PC-3 (cell line): ENCODE data around the gene SPATA46. TPM values are rescaled to one million over a fixed set of nuclear protein-coding genes. Genes with fewer than 3 reads are reported as not detected.

Source experiments
- ATAC-seq: fragments of 200-7000 bp; cut with Tn5 transposase; 2 replicates; pipeline ENCODE4 v1.9.1; 2020; ENCODE audit warnings: mild to moderate bottlenecking, moderate library complexity
- BruUV-seq: library from RNA; stranded (reverse); fragments of 400-500 nt; replicated peaks from 2 replicates; lab custom pipeline; 2021; lab: Mats Ljungman, UMichigan
- CTCF ChIA-PET: fragments of 300-600 bp; sonication (Branson Sonifier 250); formaldehyde crosslinking; loops from one replicate; lab custom pipeline; 2022; ENCODE audit warnings: antibody characterized with exemption; lab: Charles Lee
- POLR2A ChIA-PET: fragments of 300-600 bp; sonication (Branson Sonifier 250); formaldehyde crosslinking; loops from one replicate; lab custom pipeline; 2022; ENCODE audit warnings: antibody characterized with exemption; ENCODE audit not compliant: unreplicated experiment; lab: Charles Lee
- DNase-seq: peaks from one replicate; pipeline ENCODE4 v3.0.0-alpha.2; 2015
- H2AFZ ChIP-seq: fragments of 300-600 bp; sonication (generic); 2 replicates; pipeline ENCODE4 v1.6.0; 2016; ENCODE audit warnings: antibody characterized with exemption, low read length
- H3F3A ChIP-seq: fragments of 300-600 bp; sonication (generic); one replicate; pipeline ENCODE4 v1.6.0; 2017; ENCODE audit warnings: antibody characterized with exemption, low read length, control low read depth, mild to moderate bottlenecking; ENCODE audit not compliant: unreplicated experiment
- H3K27ac ChIP-seq: fragments of 300-600 bp; sonication (generic); 2 replicates; pipeline ENCODE4 v1.5.1; 2016; ENCODE audit warnings: mild to moderate bottlenecking, low read length
- H3K27me3 ChIP-seq: fragments of 300-600 bp; sonication (generic); 2 replicates; pipeline ENCODE4 v1.6.1; 2016; ENCODE audit warnings: low read length, mixed read lengths
- H3K36me3 ChIP-seq: fragments of 300-600 bp; sonication (generic); 2 replicates; pipeline ENCODE4 v1.6.1; 2016; ENCODE audit warnings: low read depth, mixed run types, low read length, mixed read lengths
- H3K4me1 ChIP-seq: fragments of 300-600 bp; sonication (generic); 2 replicates; pipeline ENCODE4 v1.5.1; 2016; ENCODE audit warnings: low read length; ENCODE audit not compliant: insufficient read depth
- H3K4me2 ChIP-seq: fragments of 300-600 bp; sonication (generic); 2 replicates; pipeline ENCODE4 v1.6.0; 2016; ENCODE audit warnings: low read length
- H3K4me3 ChIP-seq: fragments of 300-600 bp; sonication (generic); 2 replicates; pipeline ENCODE4 v1.5.1; 2016; ENCODE audit warnings: mild to moderate bottlenecking, low read length, mixed read lengths
- H3K79me2 ChIP-seq: fragments of 300-600 bp; sonication (generic); 2 replicates; pipeline ENCODE4 v1.6.1; 2017; ENCODE audit warnings: low read length, mixed read lengths
- H3K9ac ChIP-seq: fragments of 300-600 bp; sonication (generic); 2 replicates; pipeline ENCODE4 v1.6.0; 2016; ENCODE audit warnings: mild to moderate bottlenecking, low read length
- H3K9me2 ChIP-seq: fragments of 300-600 bp; sonication (generic); replicated peaks from 2 replicates; pipeline ENCODE4 v1.6.1; 2016; ENCODE audit warnings: mixed run types, low read length, mixed read lengths
- H3K9me3 ChIP-seq: fragments of 300-600 bp; sonication (generic); 2 replicates; pipeline ENCODE4 v1.6.1; 2016; ENCODE audit warnings: low read length, mixed read lengths
- H4K20me1 ChIP-seq: fragments of 300-600 bp; sonication (generic); 2 replicates; pipeline ENCODE4 v1.6.1; 2016; ENCODE audit warnings: low read length, mixed read lengths
- CTCF ChIP-seq: fragments of 300-600 bp; sonication (generic); conservative IDR thresholded peaks from 2 replicates; pipeline ENCODE4 v1.5.1; 2017; ENCODE audit warnings: antibody characterized with exemption, low read depth, mild to moderate bottlenecking, low read length
- EZH2 ChIP-seq: fragments of 300-600 bp; sonication (generic); IDR thresholded peaks from one replicate; pipeline ENCODE4 v1.6.1; 2017; ENCODE audit warnings: antibody characterized with exemption, mild to moderate bottlenecking, low read length; ENCODE audit not compliant: unreplicated experiment
- EZH2phosphoT487 ChIP-seq: fragments of 300-600 bp; sonication (generic); IDR thresholded peaks from 2 replicates; pipeline ENCODE4 v1.6.1; 2018; ENCODE audit warnings: mild to moderate bottlenecking, antibody characterized with exemption, low read length, borderline replicate concordance
- intact Hi-C: fragments of 100-400 bp; cut with micrococcal nuclease; formaldehyde crosslinking; loops from 2 replicates; pipeline ENCODE4 v1.9.0; 2023
- total RNA-seq: library from RNA; depleted of rRNA; stranded (reverse); fragments of >200 nt; gene quantifications from 2 replicates; pipeline ENCODE4 v1.2.3, GENCODE V29; 2014

SPATA46 gene
- total RNA-seq, 1 experiment from 2014 or later = not detected

GRCh38 chr1:162400790-162401355 is 24.2 kb upstream of the SPATA46 start:
- Histone ChIP-seq H3K9ac (no peak overlapping the region), H3K9me2 (no peaks in the 10 kb centered on the region), H3K27ac (no peak overlapping the region), H3K4me1 (peaks cover 14% of the 10 kb centered on the region), H3K27me3 (no peaks in the 10 kb centered on the region), H3K9me3 (no peaks in the 10 kb centered on the region), H3K4me2 (no peak overlapping the region), H3K79me2 (no peaks in the 10 kb centered on the region), H4K20me1 (no peaks in the 10 kb centered on the region), H3K4me3 (no peak overlapping the region), H3K36me3 (no peaks in the 10 kb centered on the region), H3F3A (no peaks in the 10 kb centered on the region), H2AFZ (no peak overlapping the region)
- ChIA-PET CTCF (no interaction called here), POLR2A (no interaction called here)
- TF ChIP-seq EZH2phosphoT487 = no peak
- TF ChIP-seq EZH2 = no peak
- no peak for TF ChIP-seq CTCF
- ATAC-seq = no peak
- no TSS peak for BruUV-seq
- no peak for DNase-seq
- intact Hi-C loops = no loop called here

- DNase-seq (no peak), ATAC-seq (no peak)
- no peak overlapping the region for H3K4me3 ChIP-seq
- no peaks in the 10 kb centered on the region for H3K27me3 ChIP-seq
- H3K79me2 ChIP-seq = no peaks in the 10 kb centered on the region
- H3K9me2 ChIP-seq = no peaks in the 10 kb centered on the region
- ChIA-PET CTCF (no interaction called here), POLR2A (no interaction called here)
- intact Hi-C loops = loop anchor here (10.0 kb wide), 2 partner anchors 226 to 634 kb away; partner anchors contain the start of gene ATF6
- H2AFZ ChIP-seq = no peak overlapping the region
- no peaks in the 10 kb centered on the region for H3K4me1 ChIP-seq
- H3F3A ChIP-seq = no peaks in the 10 kb centered on the region
- no peaks in the 10 kb centered on the region for H4K20me1 ChIP-seq
- H3K9me3 ChIP-seq = no peaks in the 10 kb centered on the region
- BruUV-seq = no TSS peak
- no peak for TF ChIP-seq EZH2phosphoT487
- TF ChIP-seq EZH2 = no peak
- no peak for TF ChIP-seq CTCF
- no peak overlapping the region for H3K9ac ChIP-seq
- H3K4me2 ChIP-seq = no peak overlapping the region
- H3K36me3 ChIP-seq = no peaks in the 10 kb centered on the region
- H3K27ac ChIP-seq = no peak overlapping the region
Measured at GRCh38 chr1:162398999-162399580, 22.4 kb upstream of the SPATA46 start.
